PC-9 (cell line): ENCODE measurements around the gene CAPN3. TPM values are rescaled to one million over a fixed set of nuclear protein-coding genes. Genes with fewer than 3 reads are reported as not detected.
A peak's percentile ranks its signal among the peaks of the same experiment; 100 is the strongest.

Experiments
- BruUV-seq: library from RNA; stranded (reverse); fragments of 400-500 nt; replicated peaks from 2 replicates; lab custom pipeline; 2021; lab: Mats Ljungman, UMichigan
- CTCF ChIA-PET: fragments of 300-600 bp; sonication (Branson Sonifier 250); formaldehyde crosslinking; loops from one replicate; lab custom pipeline; 2022; ENCODE audit warnings: antibody characterized with exemption; lab: Charles Lee
- POLR2A ChIA-PET: fragments of 300-600 bp; sonication (Branson Sonifier 250); formaldehyde crosslinking; loops from one replicate; lab custom pipeline; 2022; ENCODE audit warnings: antibody characterized with exemption; ENCODE audit not compliant: unreplicated experiment; lab: Charles Lee
- DNase-seq, 2 experiments: peaks; one replicate each; pipeline versions ENCODE4 v3.0.0 to v3.0.0-alpha.2; 2015 to 2022; ENCODE audit warnings: mixed read lengths in 1 of 2
- H2AFZ ChIP-seq: fragments of 200-600 bp; sonication (generic); 2 replicates; pipeline ENCODE4 v1.8.1; 2017; ENCODE audit warnings: antibody characterized with exemption
- H3F3A ChIP-seq: fragments of 200-600 bp; sonication (generic); 2 replicates; pipeline ENCODE4 v1.8.1; 2017; ENCODE audit warnings: antibody characterized with exemption, mild to moderate bottlenecking, low read depth; ENCODE audit not compliant: insufficient read depth
- H3K27ac ChIP-seq: fragments of 200-600 bp; sonication (generic); 2 replicates; pipeline ENCODE4 v1.6.1; 2016; ENCODE audit warnings: mixed run types
- H3K27me3 ChIP-seq: fragments of 200-600 bp; sonication (generic); 2 replicates; pipeline ENCODE4 v1.6.1; 2016; ENCODE audit warnings: low read depth, mixed run types; ENCODE audit not compliant: insufficient read depth
- H3K36me3 ChIP-seq: fragments of 200-600 bp; sonication (generic); 2 replicates; pipeline ENCODE4 v1.6.1; 2016; ENCODE audit warnings: low read depth, mixed run types
- H3K4me1 ChIP-seq: fragments of 200-600 bp; sonication (generic); replicated peaks from 2 replicates; pipeline ENCODE4 v1.6.1; 2016; ENCODE audit warnings: mixed run types; ENCODE audit not compliant: insufficient read depth
- H3K4me2 ChIP-seq: fragments of 200-600 bp; sonication (generic); 2 replicates; pipeline ENCODE4 v1.6.1; 2017; ENCODE audit warnings: mixed run types
- H3K4me3 ChIP-seq: fragments of 200-600 bp; sonication (generic); 2 replicates; pipeline ENCODE4 v1.6.1; 2016; ENCODE audit warnings: mixed run types
- H3K79me2 ChIP-seq: fragments of 200-600 bp; sonication (generic); 2 replicates; pipeline ENCODE4 v1.6.1; 2017; ENCODE audit warnings: low read depth, mixed run types
- H3K9me2 ChIP-seq: fragments of 200-600 bp; sonication (generic); 2 replicates; pipeline ENCODE4 v1.8.1; 2017; ENCODE audit warnings: mild to moderate bottlenecking; ENCODE audit not compliant: insufficient read depth
- H3K9me3 ChIP-seq: fragments of 200-600 bp; sonication (generic); 2 replicates; pipeline ENCODE4 v1.8.1; 2016; ENCODE audit warnings: low read depth; ENCODE audit not compliant: insufficient read depth
- H4K20me1 ChIP-seq: fragments of 200-600 bp; sonication (generic); 2 replicates; pipeline ENCODE4 v1.8.1; 2017; ENCODE audit not compliant: insufficient read depth
- CTCF ChIP-seq: fragments of 200-600 bp; sonication (generic); conservative IDR thresholded peaks from 2 replicates; pipeline ENCODE4 v1.6.1; 2017; ENCODE audit warnings: mixed run types, antibody characterized with exemption, mild to moderate bottlenecking, moderate library complexity
- EZH2 ChIP-seq: fragments of 200-600 bp; sonication (generic); IDR thresholded peaks from 2 replicates; pipeline ENCODE4 v1.8.0; 2017; ENCODE audit warnings: antibody characterized with exemption, low read depth
- intact Hi-C: fragments of 100-400 bp; cut with micrococcal nuclease; formaldehyde crosslinking; loops from one replicate; pipeline ENCODE4 v1.10.0; 2022; ENCODE audit not compliant: unreplicated experiment
- total RNA-seq: library from RNA; stranded (reverse); gene quantifications from 2 replicates; pipeline ENCODE4 v1.2.3, GENCODE V29; 2021

CAPN3 gene
- total RNA-seq, 1 experiment from 2014 or later, result 0.50 TPM

GRCh38 chr15:42387603-42388002 is 28.3 kb downstream of the CAPN3 start:
- CTCF ChIA-PET, result no interaction called here
- H3F3A ChIP-seq, result no peaks in the 10 kb centered on the region
- TF ChIP-seq CTCF (no peak), EZH2 (no peak)
- H3K9me2 ChIP-seq, result no peaks in the 10 kb centered on the region
- no peak overlapping the region for H3K4me2 ChIP-seq
- H4K20me1 ChIP-seq, result no peaks in the 10 kb centered on the region
- no peak overlapping the region for H3K27ac ChIP-seq
- no peaks in the 10 kb centered on the region for H3K9me3 ChIP-seq
- H3K36me3 ChIP-seq, result no peaks in the 10 kb centered on the region
- H3K4me3 ChIP-seq, result no peak overlapping the region
- intact Hi-C loops, result loop anchor here (10.0 kb wide), 2 partner anchors 113 to 233 kb away; partner anchors contain the start of genes GANC, PLA2G4F and TMEM87A
- no peak overlapping the region for H2AFZ ChIP-seq
- H3K4me1 ChIP-seq, result no peaks in the 10 kb centered on the region
- no peaks in the 10 kb centered on the region for H3K79me2 ChIP-seq
- no peak for DNase-seq
- no peaks in the 10 kb centered on the region; the same call in 1 of the 2 replicates for H3K27me3 ChIP-seq
- POLR2A ChIA-PET, result no interaction called here
- no TSS peak for BruUV-seq

GRCh38 chr15:42392309-42393024 is 33.2 kb downstream of the CAPN3 start:
- no peaks in the 10 kb centered on the region for H3F3A ChIP-seq
- H3K4me1 ChIP-seq, result no peaks in the 10 kb centered on the region
- intact Hi-C loops, result no loop called here
- no peak overlapping the region for H2AFZ ChIP-seq
- H3K27ac ChIP-seq, result no peak overlapping the region
- no peaks in the 10 kb centered on the region for H3K9me2 ChIP-seq
- H3K4me2 ChIP-seq, result no peak overlapping the region
- no peaks in the 10 kb centered on the region for H4K20me1 ChIP-seq
- no peaks in the 10 kb centered on the region for H3K27me3 ChIP-seq
- H3K4me3 ChIP-seq, result no peak overlapping the region
- ChIA-PET POLR2A (no interaction called here), CTCF (no interaction called here)
- TF ChIP-seq EZH2 (no peak), CTCF (no peak)
- H3K79me2 ChIP-seq, result no peaks in the 10 kb centered on the region
- peak in 1 of 2 experiments; percentile 19 for DNase-seq
- BruUV-seq, result no TSS peak
- H3K36me3 ChIP-seq, result no peaks in the 10 kb centered on the region
- H3K9me3 ChIP-seq, result no peaks in the 10 kb centered on the region

GRCh38 chr15:42394106-42394505 is 34.8 kb downstream of the CAPN3 start:
- no peaks in the 10 kb centered on the region for H4K20me1 ChIP-seq
- CTCF ChIA-PET, result no interaction called here
- no peaks in the 10 kb centered on the region for H3K79me2 ChIP-seq
- no peaks in the 10 kb centered on the region for H3F3A ChIP-seq
- BruUV-seq, result no TSS peak
- H3K4me2 ChIP-seq, result no peak overlapping the region
- no peak overlapping the region for H2AFZ ChIP-seq
- no peak for DNase-seq
- intact Hi-C loops, result no loop called here
- no peaks in the 10 kb centered on the region for H3K27me3 ChIP-seq
- no peaks in the 10 kb centered on the region for H3K9me3 ChIP-seq
- POLR2A ChIA-PET, result no interaction called here
- no peak for TF ChIP-seq EZH2
- TF ChIP-seq CTCF, result no peak
- no peak overlapping the region for H3K4me3 ChIP-seq
- H3K36me3 ChIP-seq, result no peaks in the 10 kb centered on the region
- H3K27ac ChIP-seq, result no peak overlapping the region
- H3K9me2 ChIP-seq, result no peaks in the 10 kb centered on the region
- no peaks in the 10 kb centered on the region for H3K4me1 ChIP-seq
